Uterus (tissue), 4 donors: ENCODE results near the gene ATP4A. TPM values are rescaled to one million over a fixed set of nuclear protein-coding genes. Genes with fewer than 3 reads are reported as not detected.

Experiments
- DNase-seq, 2 donors: peaks; one replicate each; pipeline ENCODE4 v3.0.0-alpha.2; 2019 to 2020
- H3K27ac ChIP-seq, 2 donors: fragments of 200-600 bp; sonication (generic); 1 replicate in 1 of 2; 2 replicates in 1 of 2; pipeline ENCODE4 v1.5.1; 2016 to 2018
- H3K27me3 ChIP-seq, 2 donors: fragments of 200-600 bp; sonication (generic); one replicate each; pipeline ENCODE4 v1.5.1; 2018 to 2019; ENCODE audit warnings: control low read depth in 1 of 2
- H3K36me3 ChIP-seq, 2 donors: fragments of 200-600 bp; sonication (generic); one replicate each; pipeline ENCODE4 v1.5.1; 2019; ENCODE audit warnings: control low read depth in 1 of 2
- H3K4me1 ChIP-seq, 2 donors: fragments of 200-600 bp; sonication (generic); one replicate each; pipeline ENCODE4 v1.5.1; 2018 to 2019; ENCODE audit warnings: control low read depth in 1 of 2
- H3K4me3 ChIP-seq, 2 donors: fragments of 200-600 bp; sonication (generic); 1 replicate in 1 of 2; 2 replicates in 1 of 2; pipeline ENCODE4 v1.5.1; 2018 to 2019; ENCODE audit warnings: mild to moderate bottlenecking in 1 of 2
- H3K9me3 ChIP-seq, 2 donors: fragments of 200-600 bp; sonication (generic); one replicate each; pipeline ENCODE4 v1.5.1; 2019; ENCODE audit warnings: control low read depth in 1 of 2
- POLR2A ChIP-seq, 2 donors: fragments of 450-650 bp; IDR thresholded peaks; one replicate each; pipeline ENCODE4 v1.6.1; 2016; ENCODE audit warnings: antibody characterized with exemption in 2 of 2, mild to moderate bottlenecking in 1 of 2, moderate library complexity in 1 of 2
- intact Hi-C: fragments of 100-400 bp; cut with DNase I; formaldehyde crosslinking; loops from one replicate; pipeline ENCODE4 v1.15.1; 2023; ENCODE audit warnings: low total_unique reads
- total RNA-seq, 4 donors: library from RNA; depleted of rRNA in 3 of 4; stranded (reverse); fragments of >200 nt in 3 of 4; gene quantifications; one replicate each; pipeline versions ENCODE4 v1.1.0 to v1.2.4, GENCODE V29; 2014 to 2023
- TF ChIP-seq, protein P1 (sequence below), 4 experiments: fragments of 200-600 bp in 2 of 4; fragments of 450-650 bp in 2 of 4; sonication (generic) in 2 of 4; IDR thresholded peaks; one replicate each; pipeline ENCODE4 v1.5.1; 2016 to 2019; ENCODE audit warnings: antibody characterized with exemption in 4 of 4, mild to moderate bottlenecking in 2 of 4, moderate library complexity in 1 of 4
- donor health status: DM: yes; HTN: yes; CAD: no.

Gene ATP4A
- total RNA-seq, 4 donors from 2014 or later = 0.14 TPM; not detected in 3

GRCh38 chr19:35540356-35540927 lies 23.0 kb downstream of the ATP4A start:
- intact Hi-C loops = loop anchor here (10.0 kb wide), 1 partner anchor 174 kb away; the partner anchor contains the start of gene KMT2B
- no peak for DNase-seq
- H3K27me3 ChIP-seq = no peaks in the 10 kb centered on the region
- TF ChIP-seq, protein P1, sequence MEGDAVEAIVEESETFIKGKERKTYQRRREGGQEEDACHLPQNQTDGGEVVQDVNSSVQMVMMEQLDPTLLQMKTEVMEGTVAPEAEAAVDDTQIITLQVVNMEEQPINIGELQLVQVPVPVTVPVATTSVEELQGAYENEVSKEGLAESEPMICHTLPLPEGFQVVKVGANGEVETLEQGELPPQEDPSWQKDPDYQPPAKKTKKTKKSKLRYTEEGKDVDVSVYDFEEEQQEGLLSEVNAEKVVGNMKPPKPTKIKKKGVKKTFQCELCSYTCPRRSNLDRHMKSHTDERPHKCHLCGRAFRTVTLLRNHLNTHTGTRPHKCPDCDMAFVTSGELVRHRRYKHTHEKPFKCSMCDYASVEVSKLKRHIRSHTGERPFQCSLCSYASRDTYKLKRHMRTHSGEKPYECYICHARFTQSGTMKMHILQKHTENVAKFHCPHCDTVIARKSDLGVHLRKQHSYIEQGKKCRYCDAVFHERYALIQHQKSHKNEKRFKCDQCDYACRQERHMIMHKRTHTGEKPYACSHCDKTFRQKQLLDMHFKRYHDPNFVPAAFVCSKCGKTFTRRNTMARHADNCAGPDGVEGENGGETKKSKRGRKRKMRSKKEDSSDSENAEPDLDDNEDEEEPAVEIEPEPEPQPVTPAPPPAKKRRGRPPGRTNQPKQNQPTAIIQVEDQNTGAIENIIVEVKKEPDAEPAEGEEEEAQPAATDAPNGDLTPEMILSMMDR (IDR thresholded peaks at IDR 0.05) = no peak
- no peak for TF ChIP-seq POLR2A (IDR thresholded peaks at IDR 0.05)
- peaks cover 0 to 5% of the 10 kb centered on the region in 2 donors for H3K4me1 ChIP-seq
- H3K36me3 ChIP-seq = no peaks in the 10 kb centered on the region
- H3K9me3 ChIP-seq = no peaks in the 10 kb centered on the region
- no peak overlapping the region for H3K4me3 ChIP-seq
- no peak overlapping the region for H3K27ac ChIP-seq

- no peak for DNase-seq
- H3K27ac ChIP-seq = no peak overlapping the region
- intact Hi-C loops = loop anchor here (10.0 kb wide), 1 partner anchor 175 kb away; the partner anchor contains the start of gene KMT2B
- H3K27me3 ChIP-seq = no peaks in the 10 kb centered on the region
- peaks cover 0 to 5% of the 10 kb centered on the region in 2 donors for H3K4me1 ChIP-seq
- TF ChIP-seq, protein P1 (IDR thresholded peaks at IDR 0.05) = no peak
- TF ChIP-seq POLR2A (IDR thresholded peaks at IDR 0.05) = no peak
- H3K36me3 ChIP-seq = no peaks in the 10 kb centered on the region
- H3K4me3 ChIP-seq = no peak overlapping the region
- no peaks in the 10 kb centered on the region for H3K9me3 ChIP-seq
These were observed 23.6 kb downstream of the ATP4A start for GRCh38 chr19:35539850-35540249.

- intact Hi-C loops = no loop called here
These were observed 24.1 kb downstream of the ATP4A start for GRCh38 chr19:35539314-35539713.

GRCh38 chr19:35534803-35535480 lies 28.5 kb downstream of the ATP4A start:
- DNase-seq = no peak
- Histone ChIP-seq H3K27me3 (peaks cover 0 to 23% of the 10 kb centered on the region in 2 donors), H3K4me3 (no peak overlapping the region), H3K4me1 (no peaks in the 10 kb centered on the region), H3K27ac (no peak overlapping the region), H3K36me3 (no peaks in the 10 kb centered on the region), H3K9me3 (no peaks in the 10 kb centered on the region)
- intact Hi-C loops = no loop called here
- no peak for TF ChIP-seq POLR2A (IDR thresholded peaks at IDR 0.05)
- TF ChIP-seq, protein P1 (IDR thresholded peaks at IDR 0.05) = no peak

More at GRCh38 chr19:35539314-35539713, 24.1 kb downstream of the ATP4A start:
- H3K4me1 ChIP-seq = peaks cover 0 to under 1% of the 10 kb centered on the region in 2 donors
- TF ChIP-seq POLR2A (IDR thresholded peaks at IDR 0.05) = no peak
- TF ChIP-seq, protein P1 (IDR thresholded peaks at IDR 0.05) = no peak
- no peaks in the 10 kb centered on the region for H3K27me3 ChIP-seq
- H3K4me3 ChIP-seq = no peak overlapping the region
- DNase-seq = no peak
- no peaks in the 10 kb centered on the region for H3K36me3 ChIP-seq
- no peaks in the 10 kb centered on the region for H3K9me3 ChIP-seq
- no peak overlapping the region for H3K27ac ChIP-seq

DNA sequence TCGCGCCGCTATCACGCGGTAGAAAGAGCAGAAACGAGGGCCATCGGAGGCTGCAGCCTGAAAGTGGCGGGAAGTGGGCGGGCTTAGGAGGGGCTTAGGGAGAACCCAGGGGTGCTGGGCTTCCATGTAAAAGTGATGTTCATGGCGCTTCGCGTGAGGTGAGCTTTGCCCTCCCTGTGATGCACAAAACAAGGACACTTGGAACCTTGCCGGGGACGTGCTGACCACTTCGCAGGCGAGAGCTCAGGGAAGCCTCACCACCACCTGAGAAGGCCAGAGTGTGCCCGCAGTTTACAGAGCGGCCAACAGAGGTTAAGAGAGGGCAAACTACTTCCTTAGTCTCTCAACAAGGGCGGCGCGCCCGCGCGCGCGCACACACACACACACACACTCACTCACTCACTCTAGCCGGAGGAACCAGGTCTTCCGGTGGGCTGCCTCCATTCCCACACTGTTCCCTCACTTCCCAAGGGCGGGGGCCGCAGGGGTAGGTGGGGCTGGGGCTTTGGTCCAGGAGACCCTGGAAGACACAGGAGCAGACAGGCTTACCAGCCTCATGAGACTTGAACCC lies 29.6 kb downstream of the ATP4A start:
- Histone ChIP-seq H3K9me3 (no peaks in the 10 kb centered on the region), H3K4me3 (no peak overlapping the region), H3K27me3 (peaks cover 0 to 23% of the 10 kb centered on the region in 2 donors), H3K36me3 (no peaks in the 10 kb centered on the region), H3K27ac (no peak overlapping the region), H3K4me1 (no peaks in the 10 kb centered on the region)
- TF ChIP-seq, protein P1 (IDR thresholded peaks at IDR 0.05) = no peak
- TF ChIP-seq POLR2A (IDR thresholded peaks at IDR 0.05) = no peak
- intact Hi-C loops = no loop called here
- DNase-seq = no peak
